GM23338 (cell line): Measurements from ENCODE around the gene UNC93B1.

Experiments
- CTCF ChIP-seq, 2 experiments: fragments of 200-600 bp in 1 of 2; sonication (generic) in 1 of 2; conservative IDR thresholded peaks; 2 replicates each; pipeline versions ENCODE4 v1.5.1 to v1.6.1; 2016 to 2017; ENCODE audit warnings: antibody characterized with exemption in 2 of 2, low read depth in 2 of 2, mild to moderate bottlenecking in 2 of 2, moderate library complexity in 1 of 2
- ETS1 ChIP-seq: IDR thresholded peaks from 2 replicates; pipeline ENCODE4 v1.6.1; 2016; ENCODE audit warnings: antibody characterized with exemption
- EZH2 ChIP-seq: fragments of 200-600 bp; sonication (generic); IDR thresholded peaks from one replicate; pipeline ENCODE4 v1.8.0; 2017; ENCODE audit warnings: antibody characterized with exemption, mild to moderate bottlenecking, low read depth; ENCODE audit not compliant: unreplicated experiment
- JUNB ChIP-seq: IDR thresholded peaks from one replicate; pipeline ENCODE4 v1.6.1; 2016; ENCODE audit warnings: antibody characterized with exemption; ENCODE audit not compliant: unreplicated experiment
- POLR2AphosphoS5 ChIP-seq: IDR thresholded peaks from 2 replicates; pipeline ENCODE4 v1.6.1; 2016; ENCODE audit warnings: antibody characterized with exemption, low read depth
- REST ChIP-seq: IDR thresholded peaks from one replicate; pipeline ENCODE4 v1.6.1; 2018; ENCODE audit warnings: antibody characterized with exemption; ENCODE audit not compliant: unreplicated experiment
- STAT1 ChIP-seq: IDR thresholded peaks from one replicate; pipeline ENCODE4 v1.6.1; 2016; ENCODE audit warnings: antibody characterized with exemption; ENCODE audit not compliant: unreplicated experiment

- no peak for TF ChIP-seq CTCF (conservative IDR thresholded peaks at IDR 0.05; ENCODE audit: low read depth in 2 of 2)
- no peak for TF ChIP-seq REST
- TF ChIP-seq JUNB, result no peak
- no peak for TF ChIP-seq POLR2AphosphoS5
- TF ChIP-seq STAT1, result no peak
- no peak for TF ChIP-seq EZH2
- TF ChIP-seq ETS1, result no peak
These were observed 12.4 kb upstream of the UNC93B1 start for GRCh38 chr11:68016161-68016903.
